ENCODE results near the gene RIMBP2.

- TF ChIP-seq CTCF (IDR thresholded peaks at IDR 0.05) (no peak), POLR2A (IDR thresholded peaks at IDR 0.05) (no peak)
Observed at GRCh38 chr12:130685850-130686249, 30.2 kb downstream of the RIMBP2 start.

All from lower leg skin (tissue), 3 donors.